H9 (cell line): ENCODE data around the gene PRSS22. TPM values are rescaled to one million over a fixed set of nuclear protein-coding genes. Genes with fewer than 3 reads are reported as not detected.

Source experiments
- DNase-seq: peaks from one replicate; pipeline ENCODE4 v3.0.0-alpha.2; 2017
- H2AFZ ChIP-seq: one replicate; pipeline ENCODE4 v1.6.1; 2013; ENCODE audit warnings: mild to moderate bottlenecking, low read length, control low read depth, moderate library complexity
- H2AK5ac ChIP-seq: 2 replicates; pipeline ENCODE4 v1.6.1; 2013; ENCODE audit warnings: low read length, control low read depth, mixed read lengths; ENCODE audit not compliant: insufficient read length
- H2BK120ac ChIP-seq: one replicate; pipeline ENCODE4 v1.6.1; 2013; ENCODE audit warnings: low read depth, mild to moderate bottlenecking, low read length, control low read depth, inconsistent platforms; ENCODE audit not compliant: poor library complexity, severe bottlenecking
- H2BK12ac ChIP-seq: 2 replicates; pipeline ENCODE4 v1.6.1; 2013; ENCODE audit warnings: low read length, control low read depth, mixed read lengths, low read depth; ENCODE audit not compliant: insufficient read length
- H2BK15ac ChIP-seq: 2 replicates; pipeline ENCODE4 v1.6.1; 2013; ENCODE audit warnings: low read depth, low read length, control low read depth
- H2BK20ac ChIP-seq: one replicate; pipeline ENCODE4 v1.6.1; 2013; ENCODE audit warnings: low read depth, mild to moderate bottlenecking, low read length, control low read depth, inconsistent platforms; ENCODE audit not compliant: poor library complexity, severe bottlenecking
- H2BK5ac ChIP-seq: 2 replicates; pipeline ENCODE4 v1.6.1; 2013; ENCODE audit warnings: low read length, control low read depth, mixed read lengths; ENCODE audit not compliant: insufficient read length
- H3K14ac ChIP-seq: 2 replicates; pipeline ENCODE4 v1.6.1; 2013; ENCODE audit warnings: low read length, control low read depth; ENCODE audit not compliant: insufficient read depth
- H3K18ac ChIP-seq: 2 replicates; pipeline ENCODE4 v1.6.1; 2013; ENCODE audit warnings: low read depth, mild to moderate bottlenecking, mixed read lengths, low read length, control low read depth; ENCODE audit not compliant: insufficient read length
- H3K23ac ChIP-seq: 2 replicates; pipeline ENCODE4 v1.6.1; 2013; ENCODE audit warnings: low read length, control low read depth, mixed read lengths, low read depth; ENCODE audit not compliant: insufficient read length
- H3K23me2 ChIP-seq: 2 replicates; pipeline ENCODE4 v1.6.1; 2013; ENCODE audit warnings: low read depth, mild to moderate bottlenecking, mixed read lengths, low read length, control low read depth; ENCODE audit not compliant: insufficient read length, poor library complexity, severe bottlenecking
- H3K27ac ChIP-seq: 2 replicates; pipeline ENCODE4 v1.5.1; 2013; ENCODE audit warnings: low read length, control low read depth, mixed read lengths, low read depth; ENCODE audit not compliant: insufficient read length
- H3K27me3 ChIP-seq: 2 replicates; pipeline ENCODE4 v1.6.1; 2013; ENCODE audit warnings: low read length, control low read depth, inconsistent platforms; ENCODE audit not compliant: insufficient read depth
- H3K4ac ChIP-seq: 2 replicates; pipeline ENCODE4 v1.6.1; 2013; ENCODE audit warnings: low read depth, mild to moderate bottlenecking, control low read depth, inconsistent platforms, low read length, moderate library complexity
- H3K4me1 ChIP-seq: 2 replicates; pipeline ENCODE4 v1.6.1; 2013; ENCODE audit warnings: low read length, control low read depth, inconsistent platforms; ENCODE audit not compliant: insufficient read depth
- H3K4me2 ChIP-seq: 2 replicates; pipeline ENCODE4 v1.6.1; 2013; ENCODE audit warnings: low read length, control low read depth, mixed read lengths; ENCODE audit not compliant: insufficient read length, insufficient read depth
- H3K56ac ChIP-seq: 2 replicates; pipeline ENCODE4 v1.6.1; 2013; ENCODE audit warnings: low read depth, mild to moderate bottlenecking, mixed read lengths, low read length, control low read depth; ENCODE audit not compliant: insufficient read length
- H3K79me1 ChIP-seq: 2 replicates; pipeline ENCODE4 v1.6.1; 2013; ENCODE audit warnings: low read depth, mild to moderate bottlenecking, moderate library complexity, low read length, control low read depth, inconsistent platforms; ENCODE audit not compliant: insufficient read depth, poor library complexity, severe bottlenecking
- H3K79me2 ChIP-seq: 2 replicates; pipeline ENCODE4 v1.6.1; 2013; ENCODE audit warnings: low read length, control low read depth, inconsistent platforms; ENCODE audit not compliant: insufficient read depth
- H3K9ac ChIP-seq: 2 replicates; pipeline ENCODE4 v1.6.1; 2013; ENCODE audit warnings: low read length, control low read depth, mixed read lengths; ENCODE audit not compliant: insufficient read length; ENCODE audit errors: extremely low read depth
- H3K9me3 ChIP-seq: one replicate; pipeline ENCODE4 v1.6.1; 2013; ENCODE audit warnings: low read depth, low read length, inconsistent platforms; ENCODE audit not compliant: control insufficient read depth
- H3T11ph ChIP-seq: one replicate; pipeline ENCODE4 v1.6.1; 2013; ENCODE audit warnings: mild to moderate bottlenecking, low read length, control low read depth, inconsistent platforms
- H4K20me1 ChIP-seq: one replicate; pipeline ENCODE4 v1.6.1; 2013; ENCODE audit not compliant: control insufficient read depth, insufficient read length, insufficient read depth
- H4K5ac ChIP-seq: 2 replicates; pipeline ENCODE4 v1.6.1; 2013; ENCODE audit warnings: low read depth, mild to moderate bottlenecking, mixed read lengths, low read length, control low read depth; ENCODE audit not compliant: insufficient read length
- H4K8ac ChIP-seq: replicated peaks from 2 replicates; pipeline ENCODE4 v1.6.1; 2013; ENCODE audit warnings: low read length, control low read depth, mixed read lengths, low read depth; ENCODE audit not compliant: insufficient read length
- H4K91ac ChIP-seq: 2 replicates; pipeline ENCODE4 v1.6.1; 2013; ENCODE audit warnings: low read depth, mild to moderate bottlenecking, moderate library complexity, mixed read lengths, low read length, control low read depth; ENCODE audit not compliant: insufficient read length
- H3K27ac Mint-ChIP-seq, 3 experiments: 2 replicates in 2 of 3; 3 replicates in 1 of 3; pipeline ENCODE4 v1.8.0; 2020 to 2021; ENCODE audit warnings: mixed read lengths in 3 of 3, mild to moderate bottlenecking in 1 of 3, moderate library complexity in 1 of 3
- H3K27me3 Mint-ChIP-seq: 2 replicates; pipeline ENCODE4 v1.8.0; 2021; ENCODE audit warnings: low read depth, mild to moderate bottlenecking, moderate library complexity, mixed read lengths
- H3K36me3 Mint-ChIP-seq, 3 experiments: 2 replicates in 2 of 3; 3 replicates in 1 of 3; pipeline ENCODE4 v1.8.0; 2020 to 2021; ENCODE audit warnings: low read depth in 3 of 3, mixed read lengths in 3 of 3; ENCODE audit not compliant: insufficient read depth in 1 of 3
- H3K4me1 Mint-ChIP-seq, 2 experiments: 2 replicates each; pipeline ENCODE4 v1.8.0; 2020; ENCODE audit warnings: mixed read lengths in 2 of 2
- H3K4me3 Mint-ChIP-seq, 2 experiments: 2 replicates in 1 of 2; 3 replicates in 1 of 2; pipeline ENCODE4 v1.8.0; 2020 to 2021; ENCODE audit warnings: mild to moderate bottlenecking in 2 of 2, mixed read lengths in 2 of 2, moderate library complexity in 1 of 2
- H3K9me3 Mint-ChIP-seq, 2 experiments: 2 replicates in 1 of 2; 3 replicates in 1 of 2; pipeline ENCODE4 v1.8.0; 2020; ENCODE audit warnings: mild to moderate bottlenecking in 2 of 2, mixed read lengths in 2 of 2, moderate library complexity in 1 of 2
- WGBS: extraction: QIAGEN DNeasy Blood & Tissue Kit; methylation state at CpG from one replicate; pipeline ENCODE4 v1.1.7; 2013; ENCODE audit warnings: missing lambda C conversion rate, low lambda C conversion rate, mixed read lengths; ENCODE audit not compliant: insufficient read length; ENCODE audit errors: extremely low coverage; 5-methylcytosine and 5-hydroxymethylcytosine counted together
- total RNA-seq: library from RNA; stranded (reverse); gene quantifications from 2 replicates; pipeline ENCODE4 v1.2.1, GENCODE V29; 2021
- TF ChIP-seq, protein P1 (sequence below): fragments of 200-600 bp; sonication (generic); conservative IDR thresholded peaks from 3 replicates; pipeline ENCODE4 v1.8.0; 2021; ENCODE audit warnings: antibody characterized with exemption, mild to moderate bottlenecking

PRSS22 gene
- total RNA-seq, 1 experiment from 2014 or later: 1.9 TPM

DNA sequence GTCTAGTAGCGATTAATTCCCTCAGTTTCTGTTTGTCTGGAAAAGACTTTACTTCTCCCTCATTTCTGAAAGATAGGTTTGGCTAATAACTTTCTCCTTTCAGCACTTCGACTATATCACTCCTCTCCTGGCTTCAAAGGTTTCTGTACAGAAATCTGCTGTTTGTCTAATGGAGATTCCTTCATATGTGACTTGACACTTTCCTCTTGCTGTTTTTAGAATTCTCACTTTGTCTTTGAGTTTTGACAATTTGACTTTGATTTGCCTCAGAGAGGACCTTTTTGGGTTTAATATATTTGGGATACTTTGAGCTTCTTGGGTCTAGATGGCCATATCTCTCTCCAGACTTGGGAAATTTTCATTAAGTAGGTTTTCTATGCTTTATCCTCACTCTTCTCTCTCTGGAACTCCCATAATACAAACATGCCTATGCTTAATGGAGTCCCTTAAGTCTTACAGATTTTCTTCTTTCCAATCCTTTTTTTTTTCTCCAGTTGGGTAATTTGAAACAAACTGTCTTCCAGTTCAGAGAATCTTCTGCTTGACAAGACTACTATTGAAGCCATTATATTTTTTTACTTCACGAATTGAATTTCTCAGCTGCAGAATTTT lies 48.7 kb downstream of the PRSS22 start:
- H3K23ac ChIP-seq: no peak overlapping the region
- H3K27me3 Mint-ChIP-seq: peaks cover 37% of the 10 kb centered on the region
- H3K36me3 Mint-ChIP-seq: no peaks in the 10 kb centered on the region; a peak in 1 of 7 replicates

More for the DNA sequence above, 48.7 kb downstream of the PRSS22 start:
- no peak overlapping the region for H2BK5ac ChIP-seq
- Mint-ChIP-seq H3K4me1 (peaks cover 7% of the 10 kb centered on the region in 2 experiments; a peak in 3 of 4 replicates), H3K27ac (no peak overlapping the region), H3K9me3 (peaks cover 12 to 16% of the 10 kb centered on the region in 2 experiments), H3K4me3 (no peak overlapping the region)
- no peak overlapping the region for H4K91ac ChIP-seq
- no peak overlapping the region for H2BK15ac ChIP-seq
- H3K79me1 ChIP-seq: no peaks in the 10 kb centered on the region
- H3K14ac ChIP-seq: no peak overlapping the region
- H3K27ac ChIP-seq: no peak overlapping the region
- H3T11ph ChIP-seq: no peak overlapping the region
- no peak overlapping the region for H2BK12ac ChIP-seq
- DNase-seq: no peak
- no peak overlapping the region for H3K18ac ChIP-seq
- no peak overlapping the region for H2BK120ac ChIP-seq
- H2BK20ac ChIP-seq: no peak overlapping the region
- no peak overlapping the region for H4K5ac ChIP-seq
- no peaks in the 10 kb centered on the region for H4K20me1 ChIP-seq
- no peak overlapping the region for H2AFZ ChIP-seq
- peaks cover 2% of the 10 kb centered on the region for H3K9me3 ChIP-seq
- H4K8ac ChIP-seq: no peak overlapping the region
- no peaks in the 10 kb centered on the region for H3K27me3 ChIP-seq
- H3K56ac ChIP-seq: no peak overlapping the region
- no peak overlapping the region for H3K4me2 ChIP-seq
- no CpG with 5 or more reads among the region's 3 CpGs for WGBS
- no peak overlapping the region for H3K9ac ChIP-seq
- H2AK5ac ChIP-seq: no peak overlapping the region
- no peaks in the 10 kb centered on the region for H3K23me2 ChIP-seq
- H3K4me1 ChIP-seq: no peaks in the 10 kb centered on the region
- no peak overlapping the region for H3K4ac ChIP-seq
- TF ChIP-seq, protein P1, sequence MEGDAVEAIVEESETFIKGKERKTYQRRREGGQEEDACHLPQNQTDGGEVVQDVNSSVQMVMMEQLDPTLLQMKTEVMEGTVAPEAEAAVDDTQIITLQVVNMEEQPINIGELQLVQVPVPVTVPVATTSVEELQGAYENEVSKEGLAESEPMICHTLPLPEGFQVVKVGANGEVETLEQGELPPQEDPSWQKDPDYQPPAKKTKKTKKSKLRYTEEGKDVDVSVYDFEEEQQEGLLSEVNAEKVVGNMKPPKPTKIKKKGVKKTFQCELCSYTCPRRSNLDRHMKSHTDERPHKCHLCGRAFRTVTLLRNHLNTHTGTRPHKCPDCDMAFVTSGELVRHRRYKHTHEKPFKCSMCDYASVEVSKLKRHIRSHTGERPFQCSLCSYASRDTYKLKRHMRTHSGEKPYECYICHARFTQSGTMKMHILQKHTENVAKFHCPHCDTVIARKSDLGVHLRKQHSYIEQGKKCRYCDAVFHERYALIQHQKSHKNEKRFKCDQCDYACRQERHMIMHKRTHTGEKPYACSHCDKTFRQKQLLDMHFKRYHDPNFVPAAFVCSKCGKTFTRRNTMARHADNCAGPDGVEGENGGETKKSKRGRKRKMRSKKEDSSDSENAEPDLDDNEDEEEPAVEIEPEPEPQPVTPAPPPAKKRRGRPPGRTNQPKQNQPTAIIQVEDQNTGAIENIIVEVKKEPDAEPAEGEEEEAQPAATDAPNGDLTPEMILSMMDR: no peak
- H3K79me2 ChIP-seq: no peaks in the 10 kb centered on the region
